Erythroblast (primary cell): ENCODE measurements around the gene PPFIBP1.

ENCODE experiments used
- GATA1 ChIP-seq: IDR thresholded peaks from 2 replicates; pipeline ENCODE4 v1.6.1; 2011; ENCODE audit warnings: low read depth, mild to moderate bottlenecking, control low read depth, low read length, moderate library complexity
- POLR2A ChIP-seq: IDR thresholded peaks from 2 replicates; pipeline ENCODE4 v1.6.1; 2011; ENCODE audit warnings: mild to moderate bottlenecking, low read length

GRCh38 chr12:27619308-27619707 is 95.3 kb downstream of the PPFIBP1 start:
- TF ChIP-seq POLR2A, result no peak
- TF ChIP-seq GATA1, result no peak
